MCF 10A (cell line): ENCODE results near the gene PYCARD. TPM values are rescaled to one million over a fixed set of nuclear protein-coding genes. Genes with fewer than 3 reads are reported as not detected.

Source experiments
- BruUV-seq: library from RNA; stranded (reverse); fragments of 400-500 nt; replicated peaks from 2 replicates; lab custom pipeline; 2021; lab: Mats Ljungman, UMichigan
- CTCF ChIA-PET: fragments of 300-600 bp; sonication (Branson Sonifier 250); formaldehyde crosslinking; extraction: SDS; loops from one replicate; lab custom pipeline; 2021; ENCODE audit warnings: antibody characterized with exemption, inconsistent platforms; lab: Yijun Ruan, JAX
- POLR2A ChIA-PET: fragments of 300-600, 350-650 bp; sonication (Branson Sonifier 250); formaldehyde crosslinking; extraction: SDS; loops from one replicate; lab custom pipeline; 2020; ENCODE audit warnings: antibody characterized with exemption, inconsistent platforms; lab: Yijun Ruan, JAX
- DNase-seq: peaks from one replicate; pipeline ENCODE4 v3.0.0-alpha.2; 2018; ENCODE audit not compliant: unreplicated experiment
- H3K27ac Mint-ChIP-seq: one replicate; pipeline ENCODE4 v1.8.0; 2022; ENCODE audit warnings: mild to moderate bottlenecking, low read depth, mixed read lengths; ENCODE audit not compliant: unreplicated experiment
- H3K27me3 Mint-ChIP-seq: one replicate; pipeline ENCODE4 v1.8.0; 2022; ENCODE audit warnings: mixed read lengths; ENCODE audit not compliant: insufficient read depth, unreplicated experiment
- H3K36me3 Mint-ChIP-seq: one replicate; pipeline ENCODE4 v1.8.0; 2022; ENCODE audit warnings: mild to moderate bottlenecking, moderate library complexity, mixed read lengths; ENCODE audit not compliant: insufficient read depth, unreplicated experiment
- H3K4me1 Mint-ChIP-seq: one replicate; pipeline ENCODE4 v1.8.0; 2022; ENCODE audit warnings: mixed read lengths; ENCODE audit not compliant: insufficient read depth, unreplicated experiment
- H3K4me3 Mint-ChIP-seq: one replicate; pipeline ENCODE4 v1.8.0; 2022; ENCODE audit warnings: mild to moderate bottlenecking, moderate library complexity, mixed read lengths; ENCODE audit not compliant: unreplicated experiment
- H3K9me3 Mint-ChIP-seq: one replicate; pipeline ENCODE4 v1.8.0; 2022; ENCODE audit warnings: mixed read lengths; ENCODE audit not compliant: unreplicated experiment
- intact Hi-C: fragments of 100-400 bp; cut with micrococcal nuclease; formaldehyde crosslinking; loops from 2 replicates; pipeline ENCODE4 v1.14.1; 2022
- total RNA-seq: library from RNA; stranded (reverse); gene quantifications from 2 replicates; pipeline ENCODE4 v1.2.3, GENCODE V29; 2022
- TF ChIP-seq, protein P1 (sequence below): fragments of 200-600 bp; IDR thresholded peaks from one replicate; pipeline ENCODE4 v1.8.0; 2022; ENCODE audit warnings: antibody characterized with exemption, mild to moderate bottlenecking; ENCODE audit not compliant: unreplicated experiment

The PYCARD gene
- total RNA-seq, 1 experiment from 2014 or later: 0.47 TPM

DNA sequence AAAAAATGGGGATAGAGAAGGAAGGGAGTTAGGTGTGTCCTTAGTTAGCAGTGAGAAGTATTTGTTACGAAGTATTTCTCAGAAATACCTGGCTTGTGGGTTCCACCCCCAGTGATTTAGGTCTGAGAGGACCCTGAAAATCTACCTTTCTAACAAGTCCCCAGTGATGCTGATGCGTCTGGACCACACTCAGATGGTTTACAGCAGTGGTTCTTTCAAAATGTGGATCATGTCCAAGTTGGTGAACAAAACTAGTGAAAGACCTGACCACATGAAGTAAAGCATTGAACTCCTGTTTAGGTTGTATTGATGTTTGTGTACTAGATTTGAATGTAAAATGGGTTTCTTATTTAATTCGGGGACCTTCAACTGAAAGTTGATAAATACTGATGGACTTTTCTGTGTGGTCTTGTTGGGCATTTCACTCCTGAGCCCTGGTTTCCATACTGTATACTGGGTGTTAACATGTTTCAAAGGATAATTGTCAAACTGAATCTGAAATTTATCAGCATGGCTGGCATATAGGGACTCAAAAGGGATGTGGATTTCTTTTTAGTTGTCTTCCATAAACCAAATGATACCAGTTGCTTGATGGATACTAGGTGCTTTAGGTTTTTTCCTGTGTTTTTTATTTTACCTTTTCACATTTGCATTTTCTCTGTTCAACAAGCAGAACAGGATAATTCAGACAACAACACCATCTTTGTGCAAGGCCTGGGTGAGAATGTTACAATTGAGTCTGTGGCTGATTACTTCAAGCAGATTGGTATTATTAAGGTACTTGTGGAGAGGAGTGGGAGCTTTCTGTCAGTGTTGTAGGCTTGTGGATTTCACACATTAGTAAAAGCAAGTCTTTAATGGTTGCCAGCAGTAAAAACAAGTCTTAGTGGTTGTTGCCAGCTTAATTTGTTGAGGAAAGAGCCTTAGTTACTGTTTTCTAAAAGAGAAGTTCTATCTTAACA lies 13.8 kb downstream of the PYCARD start:
- TF ChIP-seq, protein P1, sequence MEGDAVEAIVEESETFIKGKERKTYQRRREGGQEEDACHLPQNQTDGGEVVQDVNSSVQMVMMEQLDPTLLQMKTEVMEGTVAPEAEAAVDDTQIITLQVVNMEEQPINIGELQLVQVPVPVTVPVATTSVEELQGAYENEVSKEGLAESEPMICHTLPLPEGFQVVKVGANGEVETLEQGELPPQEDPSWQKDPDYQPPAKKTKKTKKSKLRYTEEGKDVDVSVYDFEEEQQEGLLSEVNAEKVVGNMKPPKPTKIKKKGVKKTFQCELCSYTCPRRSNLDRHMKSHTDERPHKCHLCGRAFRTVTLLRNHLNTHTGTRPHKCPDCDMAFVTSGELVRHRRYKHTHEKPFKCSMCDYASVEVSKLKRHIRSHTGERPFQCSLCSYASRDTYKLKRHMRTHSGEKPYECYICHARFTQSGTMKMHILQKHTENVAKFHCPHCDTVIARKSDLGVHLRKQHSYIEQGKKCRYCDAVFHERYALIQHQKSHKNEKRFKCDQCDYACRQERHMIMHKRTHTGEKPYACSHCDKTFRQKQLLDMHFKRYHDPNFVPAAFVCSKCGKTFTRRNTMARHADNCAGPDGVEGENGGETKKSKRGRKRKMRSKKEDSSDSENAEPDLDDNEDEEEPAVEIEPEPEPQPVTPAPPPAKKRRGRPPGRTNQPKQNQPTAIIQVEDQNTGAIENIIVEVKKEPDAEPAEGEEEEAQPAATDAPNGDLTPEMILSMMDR: no peak
- Mint-ChIP-seq H3K4me3 (no peak overlapping the region), H3K27ac (peak overlapping the region; percentile 27), H3K4me1 (peaks cover 12% of the 10 kb centered on the region), H3K36me3 (peaks cover 100% of the 10 kb centered on the region), H3K9me3 (no peaks in the 10 kb centered on the region), H3K27me3 (no peaks in the 10 kb centered on the region)
- intact Hi-C loops: loop anchor here (10.0 kb wide), 1 partner anchor 506 kb away; no protein-coding TSS in a partner anchor
- CTCF ChIA-PET: interaction anchor here (0.9 to 1.0 kb wide), 2 partner anchors 12 to 41 kb away, joined by 3 to 4 read pairs; no protein-coding TSS in a partner anchor
- POLR2A ChIA-PET: interaction anchor here (0.9 to 2.7 kb wide), 2 partner anchors 9 to 23 kb away, joined by 3 to 22 read pairs; partner anchors contain the start of gene FUS
- no peak for DNase-seq
- no TSS peak for BruUV-seq

DNA sequence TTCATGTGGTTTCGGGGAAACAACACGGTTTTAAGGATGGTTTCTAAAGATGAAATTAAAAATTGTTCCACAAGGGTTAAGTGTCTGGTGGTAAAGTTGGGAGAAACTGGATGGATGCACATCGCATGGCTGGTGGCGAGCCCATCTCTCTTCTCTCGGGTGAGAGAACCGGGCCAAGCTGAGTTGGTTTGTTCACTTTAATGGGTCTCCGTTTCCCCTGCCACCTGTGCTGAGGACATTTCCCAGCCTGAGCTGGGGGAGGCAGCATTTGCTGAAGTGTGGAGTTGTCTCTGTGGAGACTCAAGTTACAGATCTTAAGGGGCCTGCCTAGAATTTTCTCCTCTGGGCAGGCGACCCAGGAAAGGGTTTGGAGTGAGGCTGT lies 14.8 kb downstream of the PYCARD start:
- Mint-ChIP-seq H3K4me3 (no peak overlapping the region), H3K9me3 (no peaks in the 10 kb centered on the region), H3K27ac (no peak overlapping the region), H3K36me3 (peaks cover 100% of the 10 kb centered on the region), H3K27me3 (no peaks in the 10 kb centered on the region), H3K4me1 (peaks cover 21% of the 10 kb centered on the region)
- CTCF ChIA-PET: interaction anchor here (0.6 kb wide), 1 partner anchor 52 kb away, joined by 3 read pairs; no protein-coding TSS in a partner anchor
- TF ChIP-seq, protein P1: no peak
- no TSS peak for BruUV-seq
- DNase-seq: no peak
- intact Hi-C loops: loop anchor here (10.0 kb wide), 1 partner anchor 507 kb away; no protein-coding TSS in a partner anchor
- POLR2A ChIA-PET: no interaction called here

DNA sequence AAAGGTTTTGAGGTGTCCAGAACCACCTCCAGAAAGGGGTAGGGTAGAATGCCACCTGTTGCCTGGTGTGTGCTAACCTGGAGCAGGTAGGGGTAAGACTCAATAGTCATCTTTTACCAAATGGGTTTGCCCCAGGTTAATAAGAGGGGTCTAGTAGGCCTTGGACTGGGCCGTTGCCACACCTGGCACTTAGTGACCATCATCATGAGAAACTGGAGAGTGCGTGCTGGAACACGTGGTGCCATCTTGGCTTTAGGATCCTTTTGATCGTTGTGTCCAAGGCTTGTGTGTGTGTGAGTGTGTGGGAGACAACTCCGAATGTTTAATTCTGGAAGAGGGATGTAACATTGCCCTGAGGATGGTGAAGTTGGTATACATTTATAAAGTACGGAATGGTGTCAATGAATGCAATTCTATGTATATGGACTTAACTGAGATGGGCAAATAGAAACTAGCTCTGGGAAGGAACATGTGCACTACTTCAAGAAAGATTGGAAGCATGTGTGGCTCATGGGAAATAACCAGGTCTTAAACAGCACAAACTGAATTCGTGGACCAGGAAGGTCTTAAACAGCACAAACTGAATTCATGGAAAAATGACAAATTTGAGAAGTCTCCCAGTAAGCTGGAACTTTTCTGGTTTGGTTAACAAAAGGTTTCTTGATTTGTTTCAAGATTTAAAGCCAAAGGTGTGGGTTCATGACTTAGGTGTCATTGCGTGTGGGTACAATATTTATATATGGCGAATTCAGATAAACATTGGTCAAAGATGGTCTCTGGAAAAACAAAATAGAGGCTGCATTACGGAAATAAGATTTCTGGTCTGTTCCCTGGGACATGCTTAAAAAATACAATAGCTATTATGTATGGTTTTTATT lies 15.4 kb downstream of the PYCARD start:
- H3K9me3 Mint-ChIP-seq: no peaks in the 10 kb centered on the region
- no peak for DNase-seq
- H3K4me3 Mint-ChIP-seq: no peak overlapping the region
- POLR2A ChIA-PET: no interaction called here
- TF ChIP-seq, protein P1: no peak
- intact Hi-C loops: loop anchor here (10.0 kb wide), 1 partner anchor 508 kb away; no protein-coding TSS in a partner anchor
- H3K4me1 Mint-ChIP-seq: peaks cover 26% of the 10 kb centered on the region
- BruUV-seq: no TSS peak
- CTCF ChIA-PET: interaction anchor here (0.6 kb wide), 2 partner anchors 53 to 686 kb away, joined by 3 read pairs; no protein-coding TSS in a partner anchor
- no peaks in the 10 kb centered on the region for H3K27me3 Mint-ChIP-seq
- H3K36me3 Mint-ChIP-seq: peaks cover 100% of the 10 kb centered on the region
- H3K27ac Mint-ChIP-seq: peak overlapping the region; percentile 16
